Caki2 (cell line): ENCODE measurements around the gene AHCTF1. TPM values are rescaled to one million over a fixed set of nuclear protein-coding genes. Genes with fewer than 3 reads are reported as not detected.
"Not testable (repeated sequence)": the region's sequence is repeated elsewhere in the genome, so short reads cannot be mapped to it uniquely, and the experiment has no call there.

ENCODE experiments used
- DNase-seq: peaks from one replicate; pipeline ENCODE4 v3.0.0-alpha.2; 2015; ENCODE audit warnings: low read depth
- in situ Hi-C: cut with HindIII; loops from 2 replicates; pipeline ENCODE4 v1.10.0; 2016; ENCODE audit warnings: low sequenced_read_pairs, low pct_unique_long_range_greater_than_20kb, mixed read lengths
- total RNA-seq: library from RNA; depleted of rRNA; stranded (reverse); fragments of >200 nt; shearing (Covaris generic); gene quantifications from 2 replicates; pipeline ENCODE4 v1.2.3, GENCODE V29; 2014; ENCODE audit warnings: low replicate concordance

Gene AHCTF1
- total RNA-seq, 1 experiment from 2014 or later, result 13.0 TPM

- no peak for DNase-seq
- in situ Hi-C loops, result no loop called here
Observed at GRCh38 chr1:246860401-246860800, 71.3 kb downstream of the AHCTF1 start.

GRCh38 chr1:246856371-246856770, 75.4 kb downstream of the AHCTF1 start:
- in situ Hi-C loops, result no loop called here
- DNase-seq, result no peak

- DNase-seq, in situ Hi-C loops: not testable (repeated sequence)
Observed at GRCh38 chr1:246850640-246851039, 81.1 kb downstream of the AHCTF1 start.

- DNase-seq, result no peak
- in situ Hi-C loops, result no loop called here
Observed at GRCh38 chr1:246843876-246844275, 87.9 kb downstream of the AHCTF1 start.

GRCh38 chr1:246840761-246841160, 91.0 kb downstream of the AHCTF1 start:
- in situ Hi-C loops, result not testable (repeated sequence)

GRCh38 chr1:246838118-246838456, 93.7 kb downstream of the AHCTF1 start:
- DNase-seq, result peak; percentile 4
- in situ Hi-C loops, result no loop called here

More at GRCh38 chr1:246840761-246841160, 91.0 kb downstream of the AHCTF1 start:
- not testable (repeated sequence) for DNase-seq

GRCh38 chr1:246837418-246838117, 94.2 kb downstream of the AHCTF1 start:
- DNase-seq, result no peak
- in situ Hi-C loops, result no loop called here

GRCh38 chr1:246836209-246836966, 95.4 kb downstream of the AHCTF1 start:
- DNase-seq, result no peak
- in situ Hi-C loops, result no loop called here

GRCh38 chr1:246831543-246831942, 100.2 kb downstream of the AHCTF1 start:
- in situ Hi-C loops, result no loop called here
- DNase-seq, result no peak

GRCh38 chr1:246828818-246829217, 102.9 kb downstream of the AHCTF1 start:
- in situ Hi-C loops, result no loop called here
- no peak for DNase-seq

- in situ Hi-C loops, result no loop called here
- no peak for DNase-seq
Observed at GRCh38 chr1:246827396-246827795, 104.4 kb downstream of the AHCTF1 start.

- in situ Hi-C loops, result no loop called here
Observed at GRCh38 chr1:246825557-246826175, 106.1 kb downstream of the AHCTF1 start.

GRCh38 chr1:246824541-246824940, 107.2 kb downstream of the AHCTF1 start:
- DNase-seq, result no peak
- in situ Hi-C loops, result no loop called here

More at GRCh38 chr1:246825557-246826175, 106.1 kb downstream of the AHCTF1 start:
- DNase-seq, result no peak

- in situ Hi-C loops, result not testable (repeated sequence)
Observed at GRCh38 chr1:246822154-246822553, 109.6 kb downstream of the AHCTF1 start.

GRCh38 chr1:246820666-246821065, 111.1 kb downstream of the AHCTF1 start:
- DNase-seq, result no peak
- in situ Hi-C loops, result no loop called here

More at GRCh38 chr1:246822154-246822553, 109.6 kb downstream of the AHCTF1 start:
- DNase-seq, result not testable (repeated sequence)

GRCh38 chr1:246817778-246818177, 114.0 kb downstream of the AHCTF1 start:
- DNase-seq, in situ Hi-C loops: not testable (repeated sequence)

- DNase-seq, result no peak
- in situ Hi-C loops, result no loop called here
Observed at GRCh38 chr1:246815693-246816270, 116.0 kb downstream of the AHCTF1 start.

- DNase-seq, result no peak
- in situ Hi-C loops, result no loop called here
Observed at GRCh38 chr1:246814890-246815289, 116.9 kb downstream of the AHCTF1 start.

GRCh38 chr1:246813325-246813724, 118.4 kb downstream of the AHCTF1 start:
- in situ Hi-C loops, DNase-seq: not testable (repeated sequence)
